GM23338 (cell line): ENCODE measurements around the gene TPK1. TPM values are rescaled to one million over a fixed set of nuclear protein-coding genes. Genes with fewer than 3 reads are reported as not detected.

Source experiments
- ATAC-seq: fragments of 200-7000 bp; cut with Tn5 transposase; 3 replicates; pipeline ENCODE4 v1.9.1; 2020
- DNase-seq: peaks from one replicate; pipeline ENCODE4 v3.0.0-alpha.2; 2015; ENCODE audit warnings: low spot score
- H2AFZ ChIP-seq: fragments of 200-600 bp; sonication (generic); 2 replicates; pipeline ENCODE4 v1.8.0; 2016; ENCODE audit warnings: antibody characterized with exemption, mild to moderate bottlenecking, moderate library complexity
- H3F3A ChIP-seq: fragments of 200-600 bp; sonication (generic); replicated peaks from 2 replicates; pipeline ENCODE4 v1.8.0; 2017; ENCODE audit warnings: antibody characterized with exemption, mixed run types, low read depth
- H3K27ac ChIP-seq: fragments of 200-600 bp; sonication (generic); 2 replicates; pipeline ENCODE4 v1.6.1; 2016; ENCODE audit warnings: low read depth
- H3K27me3 ChIP-seq: fragments of 200-600 bp; sonication (generic); 2 replicates; pipeline ENCODE4 v1.8.0; 2016; ENCODE audit warnings: mild to moderate bottlenecking, mixed run types, moderate library complexity; ENCODE audit not compliant: insufficient read depth
- H3K36me3 ChIP-seq: fragments of 200-600 bp; sonication (generic); 2 replicates; pipeline ENCODE4 v1.8.0; 2016; ENCODE audit warnings: mild to moderate bottlenecking; ENCODE audit not compliant: insufficient read depth
- H3K4me1 ChIP-seq: fragments of 200-600 bp; sonication (generic); 2 replicates; pipeline ENCODE4 v1.8.0; 2016; ENCODE audit warnings: mild to moderate bottlenecking, moderate library complexity; ENCODE audit not compliant: insufficient read depth
- H3K4me2 ChIP-seq: fragments of 200-600 bp; sonication (generic); 2 replicates; pipeline ENCODE4 v1.7.1; 2017; ENCODE audit warnings: mixed run types
- H3K4me3 ChIP-seq: fragments of 200-600 bp; sonication (generic); 2 replicates; pipeline ENCODE4 v1.6.1; 2016; ENCODE audit warnings: mixed run types
- H3K79me2 ChIP-seq: fragments of 200-600 bp; sonication (generic); replicated peaks from 2 replicates; pipeline ENCODE4 v1.8.0; 2017; ENCODE audit warnings: mild to moderate bottlenecking; ENCODE audit not compliant: insufficient read depth
- H3K9me2 ChIP-seq: fragments of 200-600 bp; sonication (generic); 2 replicates; pipeline ENCODE4 v1.8.0; 2017; ENCODE audit not compliant: insufficient read depth
- H4K20me1 ChIP-seq: fragments of 200-600 bp; sonication (generic); replicated peaks from 2 replicates; pipeline ENCODE4 v1.8.0; 2017; ENCODE audit warnings: mild to moderate bottlenecking; ENCODE audit not compliant: insufficient read depth
- H3K27ac Mint-ChIP-seq: 2 replicates; pipeline ENCODE4 v1.8.0; 2020; ENCODE audit warnings: inconsistent platforms, mild to moderate bottlenecking, moderate library complexity, mixed read lengths
- H3K27me3 Mint-ChIP-seq: 3 replicates; pipeline ENCODE4 v1.8.0; 2022; ENCODE audit warnings: low read depth, mild to moderate bottlenecking, moderate library complexity, mixed read lengths, inconsistent platforms; ENCODE audit not compliant: insufficient read depth, poor library complexity
- H3K36me3 Mint-ChIP-seq: 3 replicates; pipeline ENCODE4 v1.8.0; 2021; ENCODE audit warnings: low read depth, mild to moderate bottlenecking, inconsistent platforms, moderate library complexity, mixed read lengths
- H3K4me1 Mint-ChIP-seq: 3 replicates; pipeline ENCODE4 v1.8.0; 2020; ENCODE audit warnings: mild to moderate bottlenecking, inconsistent platforms, mixed read lengths
- H3K4me3 Mint-ChIP-seq: 3 replicates; pipeline ENCODE4 v1.8.0; 2021; ENCODE audit warnings: moderate library complexity, mild to moderate bottlenecking, inconsistent platforms, mixed read lengths
- H3K9me3 Mint-ChIP-seq: 3 replicates; pipeline ENCODE4 v1.8.0; 2020; ENCODE audit warnings: moderate library complexity, mild to moderate bottlenecking, inconsistent platforms, mixed read lengths
- CREB1 ChIP-seq: fragments of 250-450 bp; sonication (Bioruptor Pico); IDR thresholded peaks from 2 replicates; pipeline ENCODE4 v1.5.0; 2020; ENCODE audit warnings: low read depth, mild to moderate bottlenecking, moderate library complexity
- EZH2 ChIP-seq: fragments of 200-600 bp; sonication (generic); IDR thresholded peaks from one replicate; pipeline ENCODE4 v1.8.0; 2017; ENCODE audit warnings: antibody characterized with exemption, mild to moderate bottlenecking, low read depth; ENCODE audit not compliant: unreplicated experiment
- EZH2phosphoT487 ChIP-seq: fragments of 200-600 bp; sonication (generic); IDR thresholded peaks from one replicate; pipeline ENCODE4 v1.8.1; 2018; ENCODE audit warnings: antibody characterized with exemption; ENCODE audit not compliant: unreplicated experiment
- NANOG ChIP-seq: IDR thresholded peaks from 2 replicates; pipeline ENCODE4 v1.6.1; 2016; ENCODE audit warnings: antibody characterized with exemption, borderline replicate concordance
- POLR2AphosphoS5 ChIP-seq: IDR thresholded peaks from 2 replicates; pipeline ENCODE4 v1.6.1; 2016; ENCODE audit warnings: antibody characterized with exemption, low read depth
- STAT1 ChIP-seq: IDR thresholded peaks from one replicate; pipeline ENCODE4 v1.6.1; 2016; ENCODE audit warnings: antibody characterized with exemption; ENCODE audit not compliant: unreplicated experiment
- ZNF114 ChIP-seq: fragments of 250-450 bp; sonication (Bioruptor Pico); IDR thresholded peaks from 2 replicates; pipeline ENCODE4 v1.5.0; 2020; ENCODE audit warnings: mild to moderate bottlenecking, moderate library complexity
- ZNF331 ChIP-seq: fragments of 250-450 bp; sonication (Bioruptor Pico); IDR thresholded peaks from 2 replicates; pipeline ENCODE4 v1.5.0; 2020; ENCODE audit warnings: low read depth, mild to moderate bottlenecking, moderate library complexity
- polyA plus RNA-seq: library from polyadenylated mRNA; unstranded; fragments of >200 nt; fragmentation: Nextera tagmentation; extraction: Ambion mirVana; gene quantifications from 2 replicates; pipeline ENCODE4 v1.2.1, GENCODE V29; 2016
- total RNA-seq: library from RNA; depleted of rRNA; stranded (reverse); fragments of >200 nt; shearing (Covaris generic); gene quantifications from 2 replicates; pipeline ENCODE4 v1.2.3, GENCODE V29; 2014
- TF ChIP-seq, protein P1 (sequence below): IDR thresholded peaks from 2 replicates; pipeline ENCODE4 v1.6.1; 2016; ENCODE audit warnings: antibody characterized with exemption
- TF ChIP-seq, protein P2 (sequence below): IDR thresholded peaks from one replicate; pipeline ENCODE4 v1.6.1; 2018; ENCODE audit warnings: antibody characterized with exemption; ENCODE audit not compliant: unreplicated experiment
- TF ChIP-seq, protein P3 (sequence below), 2 experiments: fragments of 200-600 bp in 1 of 2; sonication (generic) in 1 of 2; conservative IDR thresholded peaks; 2 replicates each; pipeline versions ENCODE4 v1.5.1 to v1.6.1; 2016 to 2017; ENCODE audit warnings: antibody characterized with exemption in 2 of 2, low read depth in 2 of 2, mild to moderate bottlenecking in 2 of 2, moderate library complexity in 1 of 2

The TPK1 gene
- total and polyA plus RNA-seq, 2 experiments from 2014 or later = 2.6 to 2.9 TPM

DNA sequence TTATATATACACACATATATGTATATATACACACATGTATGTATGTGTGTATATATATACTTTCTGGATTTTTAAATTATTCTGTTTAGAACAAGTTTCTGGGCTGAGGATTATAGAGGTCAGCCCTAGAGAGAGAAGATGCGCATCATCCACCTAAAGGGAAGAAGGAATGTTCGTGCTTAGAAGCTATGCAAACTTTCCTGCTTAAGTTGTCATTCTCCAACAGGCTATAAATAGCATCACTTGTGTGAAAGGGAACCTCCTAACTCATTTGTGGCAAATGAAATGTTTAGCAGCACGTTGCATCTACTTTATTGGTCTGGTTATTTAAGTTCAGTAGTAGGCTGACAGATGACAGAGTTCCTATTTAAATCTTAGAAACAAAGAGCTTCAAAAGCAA lies 23.9 kb upstream of the TPK1 start:
- no peak overlapping the region for H3K4me2 ChIP-seq
- no peaks in the 10 kb centered on the region for H3K36me3 Mint-ChIP-seq
- TF ChIP-seq, protein P1, sequence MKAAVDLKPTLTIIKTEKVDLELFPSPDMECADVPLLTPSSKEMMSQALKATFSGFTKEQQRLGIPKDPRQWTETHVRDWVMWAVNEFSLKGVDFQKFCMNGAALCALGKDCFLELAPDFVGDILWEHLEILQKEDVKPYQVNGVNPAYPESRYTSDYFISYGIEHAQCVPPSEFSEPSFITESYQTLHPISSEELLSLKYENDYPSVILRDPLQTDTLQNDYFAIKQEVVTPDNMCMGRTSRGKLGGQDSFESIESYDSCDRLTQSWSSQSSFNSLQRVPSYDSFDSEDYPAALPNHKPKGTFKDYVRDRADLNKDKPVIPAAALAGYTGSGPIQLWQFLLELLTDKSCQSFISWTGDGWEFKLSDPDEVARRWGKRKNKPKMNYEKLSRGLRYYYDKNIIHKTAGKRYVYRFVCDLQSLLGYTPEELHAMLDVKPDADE = no peak
- TF ChIP-seq, protein P2, sequence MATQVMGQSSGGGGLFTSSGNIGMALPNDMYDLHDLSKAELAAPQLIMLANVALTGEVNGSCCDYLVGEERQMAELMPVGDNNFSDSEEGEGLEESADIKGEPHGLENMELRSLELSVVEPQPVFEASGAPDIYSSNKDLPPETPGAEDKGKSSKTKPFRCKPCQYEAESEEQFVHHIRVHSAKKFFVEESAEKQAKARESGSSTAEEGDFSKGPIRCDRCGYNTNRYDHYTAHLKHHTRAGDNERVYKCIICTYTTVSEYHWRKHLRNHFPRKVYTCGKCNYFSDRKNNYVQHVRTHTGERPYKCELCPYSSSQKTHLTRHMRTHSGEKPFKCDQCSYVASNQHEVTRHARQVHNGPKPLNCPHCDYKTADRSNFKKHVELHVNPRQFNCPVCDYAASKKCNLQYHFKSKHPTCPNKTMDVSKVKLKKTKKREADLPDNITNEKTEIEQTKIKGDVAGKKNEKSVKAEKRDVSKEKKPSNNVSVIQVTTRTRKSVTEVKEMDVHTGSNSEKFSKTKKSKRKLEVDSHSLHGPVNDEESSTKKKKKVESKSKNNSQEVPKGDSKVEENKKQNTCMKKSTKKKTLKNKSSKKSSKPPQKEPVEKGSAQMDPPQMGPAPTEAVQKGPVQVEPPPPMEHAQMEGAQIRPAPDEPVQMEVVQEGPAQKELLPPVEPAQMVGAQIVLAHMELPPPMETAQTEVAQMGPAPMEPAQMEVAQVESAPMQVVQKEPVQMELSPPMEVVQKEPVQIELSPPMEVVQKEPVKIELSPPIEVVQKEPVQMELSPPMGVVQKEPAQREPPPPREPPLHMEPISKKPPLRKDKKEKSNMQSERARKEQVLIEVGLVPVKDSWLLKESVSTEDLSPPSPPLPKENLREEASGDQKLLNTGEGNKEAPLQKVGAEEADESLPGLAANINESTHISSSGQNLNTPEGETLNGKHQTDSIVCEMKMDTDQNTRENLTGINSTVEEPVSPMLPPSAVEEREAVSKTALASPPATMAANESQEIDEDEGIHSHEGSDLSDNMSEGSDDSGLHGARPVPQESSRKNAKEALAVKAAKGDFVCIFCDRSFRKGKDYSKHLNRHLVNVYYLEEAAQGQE = no peak
- TF ChIP-seq ZNF114 (no peak), STAT1 (no peak), CREB1 (CRISPR knock-in tag) (no peak), ZNF331 (CRISPR knock-in tag) (no peak), EZH2 (no peak), EZH2phosphoT487 (no peak), NANOG (no peak), POLR2AphosphoS5 (no peak)
- TF ChIP-seq, protein P3, sequence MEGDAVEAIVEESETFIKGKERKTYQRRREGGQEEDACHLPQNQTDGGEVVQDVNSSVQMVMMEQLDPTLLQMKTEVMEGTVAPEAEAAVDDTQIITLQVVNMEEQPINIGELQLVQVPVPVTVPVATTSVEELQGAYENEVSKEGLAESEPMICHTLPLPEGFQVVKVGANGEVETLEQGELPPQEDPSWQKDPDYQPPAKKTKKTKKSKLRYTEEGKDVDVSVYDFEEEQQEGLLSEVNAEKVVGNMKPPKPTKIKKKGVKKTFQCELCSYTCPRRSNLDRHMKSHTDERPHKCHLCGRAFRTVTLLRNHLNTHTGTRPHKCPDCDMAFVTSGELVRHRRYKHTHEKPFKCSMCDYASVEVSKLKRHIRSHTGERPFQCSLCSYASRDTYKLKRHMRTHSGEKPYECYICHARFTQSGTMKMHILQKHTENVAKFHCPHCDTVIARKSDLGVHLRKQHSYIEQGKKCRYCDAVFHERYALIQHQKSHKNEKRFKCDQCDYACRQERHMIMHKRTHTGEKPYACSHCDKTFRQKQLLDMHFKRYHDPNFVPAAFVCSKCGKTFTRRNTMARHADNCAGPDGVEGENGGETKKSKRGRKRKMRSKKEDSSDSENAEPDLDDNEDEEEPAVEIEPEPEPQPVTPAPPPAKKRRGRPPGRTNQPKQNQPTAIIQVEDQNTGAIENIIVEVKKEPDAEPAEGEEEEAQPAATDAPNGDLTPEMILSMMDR (conservative IDR thresholded peaks at IDR 0.05; ENCODE audit: low read depth in 2 of 2) = no peak
- no peak overlapping the region for H3K27ac ChIP-seq
- ATAC-seq (no peak), DNase-seq (peak; percentile 31)
- no peak overlapping the region for H3K27ac Mint-ChIP-seq
- no peaks in the 10 kb centered on the region for H3K9me3 Mint-ChIP-seq
- H4K20me1 ChIP-seq = no peaks in the 10 kb centered on the region
- no peaks in the 10 kb centered on the region for H3K79me2 ChIP-seq
- H3K36me3 ChIP-seq = no peaks in the 10 kb centered on the region
- no peak overlapping the region for H3K4me3 Mint-ChIP-seq
- H2AFZ ChIP-seq = no peak overlapping the region
- H3K9me2 ChIP-seq = no peaks in the 10 kb centered on the region
- peaks cover 8% of the 10 kb centered on the region for H3K4me1 ChIP-seq
- no peaks in the 10 kb centered on the region for H3K27me3 ChIP-seq
- no peaks in the 10 kb centered on the region for H3K27me3 Mint-ChIP-seq
- no peak overlapping the region for H3K4me3 ChIP-seq
- no peaks in the 10 kb centered on the region for H3F3A ChIP-seq
- H3K4me1 Mint-ChIP-seq = peaks cover 14% of the 10 kb centered on the region; the same call in 2 of the 3 replicates

DNA sequence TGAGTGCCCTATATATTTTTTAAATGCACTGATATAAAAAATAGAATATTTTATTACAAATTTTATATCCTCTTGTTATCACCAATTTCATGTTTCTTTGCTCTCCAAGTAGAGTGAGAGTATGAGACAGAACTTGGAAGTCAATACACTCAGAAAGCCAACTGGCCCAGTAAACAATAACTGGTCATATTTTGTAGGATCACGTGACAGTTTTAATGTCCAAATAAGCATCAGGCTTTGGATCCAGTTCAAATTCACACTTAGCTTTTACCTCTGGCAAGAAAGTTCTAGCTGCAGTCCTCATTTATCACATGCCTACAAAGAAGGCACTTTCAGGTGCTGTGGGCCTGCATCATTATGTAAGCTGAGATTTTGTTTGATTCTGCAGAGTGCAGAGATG lies 21.6 kb upstream of the TPK1 start:
- H3K4me3 ChIP-seq = no peak overlapping the region
- H2AFZ ChIP-seq = no peak overlapping the region
- no peaks in the 10 kb centered on the region for H3K27me3 ChIP-seq
- H3F3A ChIP-seq = no peaks in the 10 kb centered on the region
- no peak overlapping the region for H3K27ac ChIP-seq
- Mint-ChIP-seq H3K36me3 (no peaks in the 10 kb centered on the region), H3K4me1 (peaks cover 14% of the 10 kb centered on the region; the same call in 2 of the 3 replicates), H3K4me3 (no peak overlapping the region), H3K27me3 (peaks cover 2% of the 10 kb centered on the region), H3K27ac (no peak overlapping the region), H3K9me3 (no peaks in the 10 kb centered on the region)
- H3K9me2 ChIP-seq = no peaks in the 10 kb centered on the region
- no peak for DNase-seq
- H3K4me2 ChIP-seq = no peak overlapping the region
- TF ChIP-seq, protein P3 (conservative IDR thresholded peaks at IDR 0.05; ENCODE audit: low read depth in 2 of 2) = no peak
- H4K20me1 ChIP-seq = no peaks in the 10 kb centered on the region
- H3K36me3 ChIP-seq = no peaks in the 10 kb centered on the region
- no peak for ATAC-seq
- H3K79me2 ChIP-seq = no peaks in the 10 kb centered on the region
- peaks cover 8% of the 10 kb centered on the region for H3K4me1 ChIP-seq
